ENCODE measurements around the gene COMMD4. TPM values are rescaled to one million over a fixed set of nuclear protein-coding genes. Genes with fewer than 3 reads are reported as not detected.

Gene COMMD4
- total RNA-seq, 4 donors from 2014 or later: 17.9 to 37.5 (median 28.2) TPM

DNA sequence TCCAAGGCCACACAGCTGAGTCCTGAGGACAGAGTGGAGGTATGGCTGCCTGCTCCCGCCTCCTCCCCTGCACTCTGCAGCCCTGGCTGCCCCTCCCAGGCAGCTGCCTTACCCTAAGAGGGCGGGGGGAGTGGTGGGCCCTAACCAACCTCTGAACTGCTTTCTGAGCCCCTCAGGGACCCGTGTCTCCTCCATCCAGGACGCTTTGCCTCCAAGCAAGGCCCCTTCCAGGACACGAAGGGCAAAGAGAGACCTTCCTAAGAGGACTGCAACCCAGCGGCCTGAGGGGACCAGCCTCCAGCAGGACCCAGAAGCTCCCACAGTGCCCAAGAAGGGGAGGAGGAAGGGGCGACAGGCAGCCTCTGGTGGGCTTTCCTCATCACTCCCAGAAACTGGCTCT, 18.6 kb downstream of the COMMD4 start:
- in situ Hi-C loops (cut with MboI; ENCODE audit: low sequenced_read_pairs in 4 of 4): loop anchor here in 2 of 4 donors (25.0 kb wide), 1 partner anchor 283 kb away; the partner anchor contains the start of genes IMP3 (in 2 of the 2), SNUPN (in 2 of the 2) and SNX33 (in 2 of the 2)
- H3K36me3 ChIP-seq: peaks cover 0 to 54% of the 10 kb centered on the region in 2 donors
- no peak for DNase-seq

DNA sequence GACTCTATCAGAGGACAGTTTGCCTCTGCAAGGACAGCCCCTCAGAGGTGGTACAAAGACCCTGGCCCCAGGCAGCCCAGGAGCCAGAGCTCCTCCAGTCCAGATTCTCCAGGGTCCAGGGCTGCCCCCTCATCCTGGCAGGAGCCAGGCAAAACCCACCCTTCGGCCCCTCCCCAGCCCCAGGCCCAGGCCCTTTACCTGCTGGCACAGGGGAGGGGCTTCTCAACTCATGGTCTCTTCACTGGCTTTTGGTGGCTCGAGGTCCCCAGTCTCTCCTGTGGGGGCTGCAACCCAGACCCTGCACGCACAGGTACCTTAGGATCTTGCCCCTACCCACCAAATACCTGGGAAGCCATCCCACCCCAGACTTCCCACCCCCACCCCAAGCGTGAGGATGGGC, 19.5 kb downstream of the COMMD4 start:
- no peaks in the 10 kb centered on the region for H3K4me1 ChIP-seq
- in situ Hi-C loops (cut with MboI; ENCODE audit: low sequenced_read_pairs in 4 of 4): loop anchor here in 2 of 4 donors (25.0 kb wide), 1 partner anchor 282 kb away; the partner anchor contains the start of genes IMP3 (in 2 of the 2), SNUPN (in 2 of the 2) and SNX33 (in 2 of the 2)
- H3K27me3 ChIP-seq: no peaks in the 10 kb centered on the region
- H3K27ac ChIP-seq: no peak overlapping the region
- H3K9me3 ChIP-seq: no peaks in the 10 kb centered on the region
- TF ChIP-seq POLR2A (IDR thresholded peaks at IDR 0.05): no peak
- TF ChIP-seq, protein P1, sequence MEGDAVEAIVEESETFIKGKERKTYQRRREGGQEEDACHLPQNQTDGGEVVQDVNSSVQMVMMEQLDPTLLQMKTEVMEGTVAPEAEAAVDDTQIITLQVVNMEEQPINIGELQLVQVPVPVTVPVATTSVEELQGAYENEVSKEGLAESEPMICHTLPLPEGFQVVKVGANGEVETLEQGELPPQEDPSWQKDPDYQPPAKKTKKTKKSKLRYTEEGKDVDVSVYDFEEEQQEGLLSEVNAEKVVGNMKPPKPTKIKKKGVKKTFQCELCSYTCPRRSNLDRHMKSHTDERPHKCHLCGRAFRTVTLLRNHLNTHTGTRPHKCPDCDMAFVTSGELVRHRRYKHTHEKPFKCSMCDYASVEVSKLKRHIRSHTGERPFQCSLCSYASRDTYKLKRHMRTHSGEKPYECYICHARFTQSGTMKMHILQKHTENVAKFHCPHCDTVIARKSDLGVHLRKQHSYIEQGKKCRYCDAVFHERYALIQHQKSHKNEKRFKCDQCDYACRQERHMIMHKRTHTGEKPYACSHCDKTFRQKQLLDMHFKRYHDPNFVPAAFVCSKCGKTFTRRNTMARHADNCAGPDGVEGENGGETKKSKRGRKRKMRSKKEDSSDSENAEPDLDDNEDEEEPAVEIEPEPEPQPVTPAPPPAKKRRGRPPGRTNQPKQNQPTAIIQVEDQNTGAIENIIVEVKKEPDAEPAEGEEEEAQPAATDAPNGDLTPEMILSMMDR (IDR thresholded peaks at IDR 0.05 in 4 of 5, conservative IDR thresholded peaks at IDR 0.05 in 1 of 5): no peak
- intact Hi-C loops (cut with DNase I; ENCODE audit: low total_unique reads): no loop called here
- H3K36me3 ChIP-seq: peaks cover 0 to 63% of the 10 kb centered on the region in 2 donors
- no peak overlapping the region for H3K4me3 ChIP-seq
- DNase-seq (no peak), ATAC-seq (no peak)

More for the DNA sequence above, 18.6 kb downstream of the COMMD4 start:
- ATAC-seq: no peak
- TF ChIP-seq, protein P1 (IDR thresholded peaks at IDR 0.05 in 4 of 5, conservative IDR thresholded peaks at IDR 0.05 in 1 of 5): no peak
- no peak for TF ChIP-seq POLR2A (IDR thresholded peaks at IDR 0.05)
- Histone ChIP-seq H3K27ac (no peak overlapping the region), H3K9me3 (no peaks in the 10 kb centered on the region), H3K4me3 (no peak overlapping the region), H3K27me3 (no peaks in the 10 kb centered on the region), H3K4me1 (no peaks in the 10 kb centered on the region)
- intact Hi-C loops (cut with DNase I; ENCODE audit: low total_unique reads): no loop called here

DNA sequence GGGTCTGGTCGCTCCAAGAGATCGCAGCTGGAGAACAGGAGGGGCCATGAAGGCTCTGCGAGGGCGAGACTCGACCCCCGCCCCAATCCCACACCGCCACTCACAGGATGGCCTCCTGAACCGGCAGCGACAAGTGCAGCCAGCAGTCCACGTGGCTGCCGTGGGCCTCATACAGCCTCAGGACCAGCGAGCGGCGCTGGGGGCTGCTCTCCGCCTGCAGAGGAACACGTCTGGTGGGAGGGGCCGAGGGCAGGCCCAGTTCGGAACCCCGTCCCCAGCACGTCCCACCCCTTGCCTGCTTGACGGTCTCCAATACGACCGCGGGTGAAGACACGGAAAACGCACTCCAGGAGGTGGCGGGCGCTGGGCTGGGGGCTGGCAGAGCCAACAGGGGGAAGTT, 20.1 kb downstream of the COMMD4 start:
- H3K36me3 ChIP-seq: peaks cover 0 to 70% of the 10 kb centered on the region in 2 donors
- DNase-seq: no peak
- in situ Hi-C loops (cut with MboI; ENCODE audit: low sequenced_read_pairs in 4 of 4): loop anchor here in 2 of 4 donors (25.0 kb wide), 1 partner anchor 281 kb away; the partner anchor contains the start of genes IMP3 (in 2 of the 2), SNUPN (in 2 of the 2) and SNX33 (in 2 of the 2)

DNA sequence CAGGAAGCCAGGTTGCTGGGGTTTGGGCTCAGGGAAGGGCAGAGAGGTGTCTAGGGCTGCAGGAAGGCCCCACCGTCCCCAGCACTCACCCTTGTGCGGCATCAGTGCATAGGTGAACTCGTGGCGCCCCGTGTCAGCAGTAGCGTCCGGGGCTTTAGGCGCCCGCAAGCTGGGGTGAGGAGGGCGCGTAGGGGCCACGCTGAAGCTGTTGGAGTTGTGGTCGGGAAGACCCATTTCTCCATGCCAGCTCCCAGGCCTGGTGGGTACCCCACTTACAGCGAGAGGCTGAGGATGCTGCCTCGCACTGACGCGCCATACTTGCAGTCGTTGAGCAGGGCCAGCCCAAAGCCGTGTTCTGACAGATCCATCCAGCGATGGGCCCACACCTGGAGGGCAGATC, 20.7 kb downstream of the COMMD4 start:
- intact Hi-C loops (cut with DNase I; ENCODE audit: low total_unique reads): no loop called here
- TF ChIP-seq POLR2A (IDR thresholded peaks at IDR 0.05): no peak
- TF ChIP-seq, protein P1 (IDR thresholded peaks at IDR 0.05 in 4 of 5, conservative IDR thresholded peaks at IDR 0.05 in 1 of 5): no peak
- in situ Hi-C loops (cut with MboI; ENCODE audit: low sequenced_read_pairs in 4 of 4): loop anchor here in 2 of 4 donors (25.0 kb wide), 1 partner anchor 281 kb away; the partner anchor contains the start of genes IMP3 (in 2 of the 2), SNUPN (in 2 of the 2) and SNX33 (in 2 of the 2)

More for the DNA sequence above, 20.1 kb downstream of the COMMD4 start:
- intact Hi-C loops (cut with DNase I; ENCODE audit: low total_unique reads): no loop called here
- H3K4me1 ChIP-seq: no peaks in the 10 kb centered on the region
- no peaks in the 10 kb centered on the region for H3K27me3 ChIP-seq
- H3K9me3 ChIP-seq: no peaks in the 10 kb centered on the region
- no peak for ATAC-seq
- H3K4me3 ChIP-seq: no peak overlapping the region
- H3K27ac ChIP-seq: no peak overlapping the region
- TF ChIP-seq POLR2A (IDR thresholded peaks at IDR 0.05): no peak
- TF ChIP-seq, protein P1 (IDR thresholded peaks at IDR 0.05 in 4 of 5, conservative IDR thresholded peaks at IDR 0.05 in 1 of 5): no peak

More for the DNA sequence above, 20.7 kb downstream of the COMMD4 start:
- H3K27me3 ChIP-seq: no peaks in the 10 kb centered on the region
- H3K4me3 ChIP-seq: no peak overlapping the region
- DNase-seq (no peak), ATAC-seq (no peak)
- H3K4me1 ChIP-seq: no peaks in the 10 kb centered on the region
- H3K36me3 ChIP-seq: peaks cover 0 to 75% of the 10 kb centered on the region in 2 donors
- no peaks in the 10 kb centered on the region for H3K9me3 ChIP-seq
- no peak overlapping the region for H3K27ac ChIP-seq
